Esophagus (tissue), 2 donors: ENCODE data around the gene TNFAIP6. TPM values are rescaled to one million over a fixed set of nuclear protein-coding genes. Genes with fewer than 3 reads are reported as not detected.
"Not testable (repeated sequence)": the region's sequence is repeated elsewhere in the genome, so short reads cannot be mapped to it uniquely, and the experiment has no call there.

Experiments used
- H3K27ac ChIP-seq, 2 donors: one replicate each; pipeline ENCODE4 v1.5.1; 2013; ENCODE audit warnings: low read depth in 2 of 2, mild to moderate bottlenecking in 2 of 2, inconsistent platforms in 1 of 2, low read length in 1 of 2, moderate library complexity in 1 of 2
- H3K27me3 ChIP-seq, 2 donors: one replicate each; pipeline ENCODE4 v1.6.1; 2013; ENCODE audit warnings: low read length in 2 of 2, control low read depth in 1 of 2, mild to moderate bottlenecking in 1 of 2; ENCODE audit not compliant: insufficient read depth in 2 of 2, control insufficient read depth in 1 of 2
- H3K36me3 ChIP-seq, 2 donors: one replicate each; pipeline ENCODE4 v1.6.1; 2013; ENCODE audit warnings: low read length in 1 of 2; ENCODE audit not compliant: control insufficient read depth in 2 of 2, insufficient read depth in 2 of 2
- H3K4me1 ChIP-seq, 2 donors: one replicate each; pipeline ENCODE4 v1.6.1; 2013; ENCODE audit warnings: low read length in 1 of 2; ENCODE audit not compliant: control insufficient read depth in 2 of 2, insufficient read depth in 2 of 2
- H3K4me3 ChIP-seq, 2 donors: one replicate each; pipeline ENCODE4 v1.5.1; 2013; ENCODE audit warnings: low read length in 2 of 2, mild to moderate bottlenecking in 2 of 2, low read depth in 1 of 2, moderate library complexity in 1 of 2
- H3K9me3 ChIP-seq, 2 donors: one replicate each; pipeline ENCODE4 v1.6.1; 2013; ENCODE audit warnings: mild to moderate bottlenecking in 2 of 2, low read depth in 1 of 2, low read length in 1 of 2, moderate library complexity in 1 of 2; ENCODE audit not compliant: control insufficient read depth in 2 of 2, insufficient read depth in 1 of 2
- WGBS, 2 donors: extraction: QIAGEN DNeasy Blood & Tissue Kit; methylation state at CpG; one replicate each; pipeline ENCODE4 v1.1.7; 2013; 5-methylcytosine and 5-hydroxymethylcytosine counted together
- polyA plus RNA-seq, 2 donors: library from polyadenylated mRNA; stranded (reverse); fragments of 200-250 nt; gene quantifications; one replicate each; pipeline ENCODE4 v1.2.3, GENCODE V29; 2013
- donor health status: healthy with polysubstance abuse.
- donor health status: Bipolar disorder and iron deficiency.

The TNFAIP6 gene
- polyA plus RNA-seq, 2 donors: 0.28 to 0.51 TPM

DNA sequence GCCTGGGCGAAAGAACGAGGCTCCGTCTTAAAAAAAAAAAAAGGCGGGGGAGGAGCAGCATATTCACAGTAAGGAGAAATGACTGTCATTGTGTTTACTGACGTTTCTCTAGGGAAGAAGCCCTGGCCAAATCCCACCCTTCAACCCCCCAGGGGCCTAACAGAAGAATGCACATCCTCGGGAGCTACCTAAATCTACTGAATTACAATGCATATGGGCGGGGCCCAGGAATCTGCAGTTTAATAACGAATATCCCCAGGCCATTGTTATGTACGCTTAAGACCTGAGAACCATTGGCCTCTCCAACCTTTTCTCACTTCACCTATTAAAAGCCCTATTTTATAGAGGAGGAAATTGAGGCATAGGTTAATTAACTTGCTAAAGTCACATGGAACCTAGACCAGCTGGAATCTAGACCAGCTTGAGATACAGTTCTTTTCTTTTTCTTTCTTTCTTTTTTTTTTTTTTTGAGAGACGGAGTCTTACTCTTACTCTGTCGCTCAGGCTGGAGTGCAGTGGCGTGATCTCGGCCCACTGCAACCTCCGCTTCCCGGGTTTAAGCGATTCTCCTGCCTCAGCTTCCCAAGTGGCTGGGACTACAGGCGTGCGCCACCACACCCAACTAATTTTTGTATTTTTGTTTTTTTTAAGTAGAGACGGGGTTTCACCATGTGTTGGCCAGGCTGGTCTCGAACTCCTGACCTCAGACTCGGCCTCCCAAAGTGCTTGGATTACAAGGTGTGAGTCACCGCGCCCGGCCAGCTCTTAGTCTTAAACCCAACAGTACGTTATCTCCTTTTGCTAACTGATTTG lies 51.6 kb downstream of the TNFAIP6 start:
- no peaks in the 10 kb centered on the region for H3K4me1 ChIP-seq
- peaks cover 0 to 4% of the 10 kb centered on the region in 2 donors for H3K36me3 ChIP-seq
- no peaks in the 10 kb centered on the region for H3K9me3 ChIP-seq
- no peak overlapping the region for H3K27ac ChIP-seq
- peak overlapping the region in 1 of 2 donors; percentile 87 for H3K4me3 ChIP-seq
- WGBS, 2 donors: 88 to 89% methylated on average over 25 of the region's 25 CpGs
- H3K27me3 ChIP-seq: no peaks in the 10 kb centered on the region

DNA sequence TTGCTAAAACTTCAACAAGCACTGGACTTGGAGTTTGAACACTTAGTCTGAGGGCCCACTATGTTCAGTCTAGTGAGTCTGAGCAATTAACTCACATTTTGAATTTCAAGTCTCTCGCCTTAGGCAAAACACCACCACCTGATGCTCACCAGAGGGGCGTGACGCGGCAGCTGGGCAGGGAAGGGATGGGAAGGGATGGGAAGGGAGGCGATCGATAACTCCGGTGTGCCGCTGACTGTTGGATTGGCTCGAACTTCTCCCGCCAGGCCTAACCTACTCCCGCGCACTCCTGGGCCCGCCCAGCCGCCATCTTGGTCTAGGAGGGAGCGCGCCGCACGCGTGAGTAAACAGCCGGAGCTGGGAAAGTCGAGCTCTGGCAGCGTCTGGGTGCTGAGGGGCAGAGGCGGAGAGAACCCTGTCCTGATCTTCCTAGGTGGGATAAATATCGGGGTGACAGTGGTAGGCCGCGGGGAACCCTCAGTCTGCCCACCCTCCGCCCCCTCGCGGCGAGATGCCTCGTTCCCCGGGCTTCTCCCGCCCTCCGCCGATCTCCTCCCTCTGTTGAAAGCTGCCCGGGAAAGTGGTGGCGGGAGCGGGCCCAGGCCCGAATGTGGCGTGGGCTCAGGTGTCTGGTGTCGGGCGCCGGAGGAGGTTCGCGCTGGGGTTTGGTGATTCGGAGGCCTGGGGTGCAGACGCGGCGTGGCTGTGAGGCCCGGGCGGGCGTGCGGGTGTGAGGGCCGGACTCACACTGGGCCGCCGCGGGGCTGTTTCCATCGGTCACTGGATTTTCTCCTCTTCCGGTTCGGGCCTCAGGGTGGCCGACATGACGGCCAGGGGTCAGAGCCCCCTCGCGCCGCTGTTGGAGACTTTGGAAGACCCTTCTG lies 52.5 kb downstream of the TNFAIP6 start, which contains the start of gene RIF1:
Gene RIF1, plus strand, starts transcription at position 302 of the 884 bp plus-strand sequence. Its CDS starts 522 bp downstream, at position 824.
- peaks cover 0 to 4% of the 10 kb centered on the region in 2 donors for H3K36me3 ChIP-seq
- 1% methylated on average over 54 to 65 of the region's 65 CpGs for WGBS, 2 donors
- H3K27ac ChIP-seq: peak within 1 kb of the TSS; percentile 87 to 89
- H3K9me3 ChIP-seq: no peaks in the 10 kb centered on the region
- H3K4me3 ChIP-seq: peak within 1 kb of the TSS; percentile 86 to 87
- H3K27me3 ChIP-seq: no peaks in the 10 kb centered on the region
- no peaks in the 10 kb centered on the region for H3K4me1 ChIP-seq

DNA sequence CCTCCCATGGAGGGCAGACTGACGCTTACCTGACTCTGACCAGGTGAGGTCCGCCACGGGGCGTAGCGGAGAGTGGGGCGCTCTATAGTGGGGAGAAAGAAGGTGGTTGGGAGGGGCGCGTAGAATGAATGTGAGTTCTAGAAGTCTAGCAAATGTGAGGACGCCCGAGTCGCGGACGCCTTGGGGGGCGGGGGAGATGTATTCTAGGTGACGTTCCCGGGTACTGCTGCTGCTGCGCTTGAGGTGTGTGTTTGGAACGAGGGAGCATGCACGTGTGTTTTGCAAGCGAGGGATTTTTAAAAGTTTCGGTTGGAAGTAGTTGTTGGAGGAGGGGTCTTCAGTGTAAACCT lies 53.1 kb downstream of the TNFAIP6 start:
- 0% methylated on average over 21 of the region's 21 CpGs for WGBS, 2 donors

DNA sequence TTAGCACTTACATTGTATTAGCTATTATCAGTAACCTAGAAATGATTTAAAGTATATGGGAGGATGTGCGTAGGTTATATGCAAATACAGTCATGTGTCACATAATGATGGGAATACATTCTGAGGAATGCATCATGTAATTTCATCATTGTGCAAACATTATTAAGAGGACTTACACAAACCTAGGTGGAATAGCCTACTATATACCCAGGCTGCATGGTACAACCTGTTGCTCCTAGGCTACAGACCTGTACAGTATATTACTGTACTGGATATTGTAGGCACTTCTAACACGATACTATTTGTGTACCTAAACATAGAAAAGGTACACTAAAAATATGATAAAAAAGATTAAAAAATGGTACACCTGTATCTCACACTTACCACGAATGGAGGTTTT lies 60.3 kb downstream of the TNFAIP6 start:
- 88 to 91% methylated on average over 3 of the region's 3 CpGs for WGBS, 2 donors
- peaks cover 5 to 6% of the 10 kb centered on the region in 2 donors for H3K36me3 ChIP-seq

More for the DNA sequence above, 53.1 kb downstream of the TNFAIP6 start:
- H3K9me3 ChIP-seq: no peaks in the 10 kb centered on the region
- H3K27me3 ChIP-seq: no peaks in the 10 kb centered on the region
- peaks cover 0 to 7% of the 10 kb centered on the region in 2 donors for H3K36me3 ChIP-seq
- H3K4me3 ChIP-seq: peak overlapping the region; percentile 86 to 87
- peak overlapping the region; percentile 87 to 89 for H3K27ac ChIP-seq
- no peaks in the 10 kb centered on the region for H3K4me1 ChIP-seq

DNA sequence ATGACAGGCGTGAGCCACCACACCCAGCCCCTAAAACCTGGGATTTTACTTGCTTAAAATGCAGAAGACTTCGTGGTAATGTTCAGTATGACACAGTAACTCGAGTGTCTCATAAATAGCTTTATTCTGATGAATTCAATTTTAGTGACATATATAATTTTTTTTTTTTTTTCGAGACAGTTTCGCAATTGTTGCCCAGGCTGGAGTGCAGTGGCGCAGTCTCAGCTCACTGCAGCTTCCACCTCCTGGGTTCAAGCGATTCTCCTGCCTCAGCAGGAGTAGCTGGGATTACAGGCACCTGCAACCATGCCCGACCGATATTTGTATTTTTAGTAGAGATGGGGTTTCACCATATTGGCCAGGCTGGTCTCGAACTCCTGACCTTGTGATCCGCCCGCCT lies 64.3 kb downstream of the TNFAIP6 start:
- 95 to 97% methylated on average over 12 of the region's 12 CpGs for WGBS, 2 donors
- H3K27me3 ChIP-seq, H3K36me3 ChIP-seq, H3K4me1 ChIP-seq, H3K27ac ChIP-seq, H3K9me3 ChIP-seq, H3K4me3 ChIP-seq: not testable (repeated sequence)

More for the DNA sequence above, 60.3 kb downstream of the TNFAIP6 start:
- Histone ChIP-seq H3K9me3 (no peaks in the 10 kb centered on the region), H3K4me1 (no peaks in the 10 kb centered on the region), H3K4me3 (no peak overlapping the region), H3K27me3 (no peaks in the 10 kb centered on the region), H3K27ac (no peak overlapping the region)

DNA sequence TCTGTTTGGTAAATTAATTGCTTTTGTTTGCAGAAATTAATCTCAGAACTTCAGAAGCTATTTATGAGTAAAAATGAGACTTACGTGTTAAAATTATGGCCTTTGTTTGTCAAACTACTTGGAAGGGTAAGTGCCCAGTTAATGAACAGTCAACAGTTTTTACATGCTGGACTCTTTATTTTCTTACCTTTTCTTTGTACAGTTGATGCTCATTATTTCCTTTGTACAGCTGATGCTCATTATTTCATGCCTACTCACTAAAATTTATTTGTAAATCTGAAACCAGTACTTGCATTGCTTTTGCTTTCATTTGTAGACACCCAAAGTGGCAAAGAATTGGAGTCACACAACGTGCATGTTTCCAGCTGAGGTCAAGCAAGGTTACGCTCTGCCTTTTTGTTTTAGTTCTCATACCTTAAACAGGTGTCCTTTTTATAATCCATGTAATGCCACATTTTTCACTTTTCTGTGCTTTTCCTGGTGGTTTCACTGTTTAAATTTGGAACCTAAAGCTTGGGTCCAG lies 65.6 kb downstream of the TNFAIP6 start:
- 74% methylated on average over 3 of the region's 3 CpGs for WGBS, 2 donors
- peaks cover 3 to 8% of the 10 kb centered on the region in 2 donors for H3K36me3 ChIP-seq
- H3K4me3 ChIP-seq: no peak overlapping the region
- H3K9me3 ChIP-seq: no peaks in the 10 kb centered on the region
- H3K27me3 ChIP-seq: no peaks in the 10 kb centered on the region
- no peaks in the 10 kb centered on the region for H3K4me1 ChIP-seq
- H3K27ac ChIP-seq: no peak overlapping the region

DNA sequence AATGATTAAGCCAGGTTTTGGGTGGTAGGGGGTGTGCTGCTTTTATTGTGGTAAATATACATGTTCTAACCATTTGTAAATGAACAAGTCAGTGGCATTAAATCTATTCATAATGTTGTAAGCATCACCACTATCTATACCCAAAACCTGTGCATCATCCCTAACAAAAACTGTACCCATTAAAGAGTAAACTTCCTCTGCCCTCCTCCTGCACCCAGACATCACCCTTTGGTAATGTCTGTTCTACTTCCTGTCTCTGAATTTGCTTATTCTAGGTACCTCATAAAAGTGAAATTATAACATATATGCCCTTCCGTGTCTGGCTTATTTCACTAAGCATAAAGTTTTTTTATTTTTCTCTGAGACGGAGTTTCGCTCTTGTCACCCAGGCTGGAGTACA lies 66.4 kb downstream of the TNFAIP6 start:
- peaks cover 3 to 8% of the 10 kb centered on the region in 2 donors for H3K36me3 ChIP-seq
- no peaks in the 10 kb centered on the region for H3K9me3 ChIP-seq
- H3K4me3 ChIP-seq: no peak overlapping the region
- no peaks in the 10 kb centered on the region for H3K27me3 ChIP-seq
- WGBS, 2 donors: 83 to 85% methylated on average over 3 of the region's 3 CpGs
- no peak overlapping the region for H3K27ac ChIP-seq
- no peaks in the 10 kb centered on the region for H3K4me1 ChIP-seq

Other genes starting within 250 kb of the TNFAIP6 start
- gene RBM43, start 95.7 kb upstream of the TNFAIP6 start, polyA plus RNA-seq: 1 to 10 TPM; 1.6 to 1.7 TPM
- 10 to 100 TPM in 1 of 2 donors, 1 to 10 TPM in 1; 7.6 to 10.5 TPM for gene NMI, start 67.9 kb upstream of the TNFAIP6 start, polyA plus RNA-seq
- gene RIF1, start 52.3 kb downstream of the TNFAIP6 start, polyA plus RNA-seq: 1 to 10 TPM; 2.7 to 3.1 TPM